ENCODE results near the gene SLC16A5. TPM values are rescaled to one million over a fixed set of nuclear protein-coding genes. Genes with fewer than 3 reads are reported as not detected.
"Not testable (repeated sequence)": the region's sequence is repeated elsewhere in the genome, so short reads cannot be mapped to it uniquely, and the experiment has no call there.

Gene SLC16A5
- total and polyA plus RNA-seq, 7 donors = 1.2 to 10.7 (median 5.6) TPM

DNA sequence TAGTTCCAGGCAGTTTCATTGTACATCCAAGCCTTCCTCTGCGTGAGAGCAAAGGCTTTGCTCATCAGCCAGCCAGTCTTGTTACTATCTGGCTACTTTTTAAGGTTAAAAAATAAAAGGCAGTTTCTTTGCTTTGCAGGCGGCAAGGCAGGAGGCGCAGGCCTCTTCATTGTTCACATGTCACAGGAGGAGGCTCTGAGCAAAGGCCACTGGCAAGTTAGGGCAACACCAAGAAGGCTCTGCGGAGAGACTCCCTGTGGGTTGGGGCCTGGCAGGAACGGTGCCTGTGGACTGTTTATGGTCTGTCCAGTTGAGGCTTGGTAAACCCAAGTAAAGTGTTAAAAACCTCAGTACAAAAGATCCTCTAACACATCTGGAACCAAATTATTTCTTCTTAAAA is 47.7 kb downstream of the SLC16A5 start:
- no peaks in the 10 kb centered on the region for H3K27me3 ChIP-seq (ENCODE audit: insufficient read depth in 3 of 3, low read length in 2 of 3)
- WGBS, 3 donors = 86 to 90% (median 89%) methylated on average over 5 of the region's 5 CpGs
- TF ChIP-seq, protein P1, sequence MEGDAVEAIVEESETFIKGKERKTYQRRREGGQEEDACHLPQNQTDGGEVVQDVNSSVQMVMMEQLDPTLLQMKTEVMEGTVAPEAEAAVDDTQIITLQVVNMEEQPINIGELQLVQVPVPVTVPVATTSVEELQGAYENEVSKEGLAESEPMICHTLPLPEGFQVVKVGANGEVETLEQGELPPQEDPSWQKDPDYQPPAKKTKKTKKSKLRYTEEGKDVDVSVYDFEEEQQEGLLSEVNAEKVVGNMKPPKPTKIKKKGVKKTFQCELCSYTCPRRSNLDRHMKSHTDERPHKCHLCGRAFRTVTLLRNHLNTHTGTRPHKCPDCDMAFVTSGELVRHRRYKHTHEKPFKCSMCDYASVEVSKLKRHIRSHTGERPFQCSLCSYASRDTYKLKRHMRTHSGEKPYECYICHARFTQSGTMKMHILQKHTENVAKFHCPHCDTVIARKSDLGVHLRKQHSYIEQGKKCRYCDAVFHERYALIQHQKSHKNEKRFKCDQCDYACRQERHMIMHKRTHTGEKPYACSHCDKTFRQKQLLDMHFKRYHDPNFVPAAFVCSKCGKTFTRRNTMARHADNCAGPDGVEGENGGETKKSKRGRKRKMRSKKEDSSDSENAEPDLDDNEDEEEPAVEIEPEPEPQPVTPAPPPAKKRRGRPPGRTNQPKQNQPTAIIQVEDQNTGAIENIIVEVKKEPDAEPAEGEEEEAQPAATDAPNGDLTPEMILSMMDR (IDR thresholded peaks at IDR 0.05) = no peak
- intact Hi-C loops (cut with DNase I) = no loop called here
- DNase-seq (no peak), ATAC-seq (no peak)
- H3K4me1 ChIP-seq = peaks cover 5% of the 10 kb centered on the region
- H3K27ac ChIP-seq = no peak overlapping the region
- H3K36me3 ChIP-seq (ENCODE audit: insufficient read depth in 1 of 2, low read depth in 1 of 2) = peaks cover 0 to 9% of the 10 kb centered on the region in 2 donors
- H3K4me3 ChIP-seq = no peak overlapping the region
- H3K9me3 ChIP-seq = no peaks in the 10 kb centered on the region

DNA sequence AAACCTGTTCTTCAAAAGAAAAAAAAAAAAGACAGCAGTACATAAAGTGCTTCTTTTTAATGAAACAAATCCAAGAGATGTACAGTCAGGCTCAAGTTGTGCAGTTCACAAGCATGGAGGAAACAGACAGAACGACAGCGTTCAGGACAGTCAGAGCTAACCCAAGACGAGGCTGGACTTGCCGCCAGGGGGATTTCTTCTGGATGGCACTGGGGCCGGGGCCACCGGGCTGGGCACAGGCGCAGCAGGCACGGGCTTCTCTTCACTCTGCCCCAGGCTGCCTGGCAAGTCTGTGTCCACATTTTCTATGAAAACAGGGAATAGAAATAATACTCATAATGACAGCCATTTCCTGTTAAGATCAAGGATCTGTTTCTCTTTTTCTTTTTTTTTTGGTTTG is 48.2 kb downstream of the SLC16A5 start:
- Histone ChIP-seq H3K9me3 (no peaks in the 10 kb centered on the region), H3K4me3 (no peak overlapping the region), H3K4me1 (peaks cover 4% of the 10 kb centered on the region), H3K36me3 (ENCODE audit: insufficient read depth in 1 of 2, low read depth in 1 of 2) (peaks cover 0 to 14% of the 10 kb centered on the region in 2 donors), H3K27me3 (ENCODE audit: insufficient read depth in 3 of 3, low read length in 2 of 3) (no peaks in the 10 kb centered on the region), H3K27ac (no peak overlapping the region)
- 84 to 92% (median 89%) methylated on average over 8 of the region's 8 CpGs for WGBS, 3 donors
- TF ChIP-seq, protein P1 (IDR thresholded peaks at IDR 0.05) = no peak
- DNase-seq = no peak
- ATAC-seq = no peak
- intact Hi-C loops (cut with DNase I) = no loop called here

DNA sequence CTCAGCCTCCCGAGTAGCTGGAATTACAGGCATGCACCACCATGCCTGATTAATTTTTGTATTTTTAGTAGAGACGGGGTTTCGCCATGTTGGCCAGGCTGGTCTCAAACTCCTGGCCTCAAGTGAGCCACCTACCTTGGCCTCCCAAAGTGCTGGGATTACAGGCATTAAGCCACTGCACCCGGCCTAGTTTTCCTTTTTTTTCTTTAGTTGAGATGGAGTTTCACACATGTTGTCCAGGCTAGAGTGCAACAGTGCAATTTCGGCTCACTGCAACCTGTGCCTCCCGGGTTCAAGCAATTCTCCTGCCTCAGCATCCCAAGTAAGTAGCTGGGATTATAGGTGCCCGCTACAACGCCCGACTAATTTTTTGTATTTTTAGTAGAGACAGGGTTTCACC is 50.0 kb downstream of the SLC16A5 start:
- H3K9me3 ChIP-seq; H3K27ac ChIP-seq; DNase-seq; intact Hi-C loops (cut with DNase I); H3K4me3 ChIP-seq; H3K4me1 ChIP-seq; H3K27me3 ChIP-seq (ENCODE audit: insufficient read depth in 3 of 3, low read length in 2 of 3); ATAC-seq: not testable (repeated sequence)
- WGBS, 3 donors = 90 to 93% (median 91%) methylated on average over 9 of the region's 9 CpGs
- H3K36me3 ChIP-seq (ENCODE audit: insufficient read depth in 1 of 2, low read depth in 1 of 2) = peaks cover under 1 to 28% of the 10 kb centered on the region in 2 donors

DNA sequence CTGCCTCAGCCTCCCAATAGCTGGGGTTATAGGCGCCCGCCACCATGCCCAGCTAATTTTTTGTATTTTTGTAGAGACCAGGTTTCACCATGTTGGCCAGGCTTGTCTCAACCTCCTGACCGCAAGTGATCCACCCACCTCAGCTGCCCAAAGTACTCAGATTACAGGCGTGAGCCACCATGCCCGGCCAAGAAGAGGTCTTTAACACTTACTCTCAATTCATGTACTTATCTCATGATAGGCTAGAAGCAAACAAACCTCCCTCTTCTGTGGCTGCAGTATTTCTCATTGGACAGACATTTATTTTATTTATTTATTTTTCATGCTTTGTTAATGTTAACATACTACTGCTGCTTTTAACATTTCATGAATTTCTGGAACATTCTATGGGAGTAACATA is 50.8 kb downstream of the SLC16A5 start:
- 52 to 87% (median 60%) methylated on average over 5 of the region's 5 CpGs for WGBS, 3 donors
- Histone ChIP-seq H3K9me3 (no peaks in the 10 kb centered on the region), H3K27ac (no peak overlapping the region), H3K4me1 (peaks cover 4% of the 10 kb centered on the region), H3K36me3 (ENCODE audit: insufficient read depth in 1 of 2, low read depth in 1 of 2) (peaks cover 3 to 31% of the 10 kb centered on the region in 2 donors), H3K4me3 (no peak overlapping the region), H3K27me3 (ENCODE audit: insufficient read depth in 3 of 3, low read length in 2 of 3) (no peaks in the 10 kb centered on the region)
- peak; percentile 73 to 84 (median 78) for ATAC-seq
- DNase-seq = no peak
- TF ChIP-seq, protein P1 (IDR thresholded peaks at IDR 0.05) = no peak
- intact Hi-C loops (cut with DNase I) = no loop called here

DNA sequence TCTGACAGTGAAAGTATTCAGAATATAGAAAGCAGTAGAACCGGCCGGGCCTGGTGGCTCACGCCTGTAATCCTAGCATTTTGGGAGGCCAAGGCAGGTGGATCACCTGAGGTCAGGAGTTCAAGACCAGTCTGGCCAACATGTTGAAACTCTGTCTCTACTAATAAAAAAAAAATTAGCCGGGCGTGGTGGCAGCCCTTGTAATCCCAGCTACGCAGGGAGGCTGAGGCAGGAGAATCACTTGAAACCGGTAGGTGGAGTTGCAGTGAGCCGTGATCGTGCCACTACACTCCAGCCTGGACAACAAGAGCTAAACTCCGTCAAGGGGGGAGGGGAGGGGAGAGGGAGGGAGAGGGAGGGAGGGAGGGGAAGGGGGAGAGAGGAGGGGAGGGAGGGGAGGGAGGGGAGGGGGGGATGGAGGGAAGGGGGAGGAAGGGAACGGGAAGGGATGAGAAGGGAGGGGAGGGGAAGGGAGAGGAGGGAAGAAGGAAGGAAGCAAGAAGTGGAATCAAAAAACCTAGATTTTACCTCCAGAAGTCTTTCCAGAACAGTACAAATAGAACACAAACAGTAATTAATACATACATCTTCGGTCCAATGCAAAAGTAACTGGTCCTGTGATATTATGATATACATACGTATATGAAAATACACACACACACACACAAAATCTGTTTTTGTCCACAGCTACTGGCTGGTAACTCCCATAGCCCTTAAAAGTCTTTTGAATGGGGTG is 54.6 kb downstream of the SLC16A5 start:
- H3K4me3 ChIP-seq = no peak overlapping the region
- DNase-seq (peak in 1 of 2 donors; percentile 22), ATAC-seq (no peak)
- WGBS, 3 donors = 85 to 86% (median 85%) methylated on average over 12 to 13 of the region's 13 CpGs
- intact Hi-C loops (cut with DNase I) = no loop called here
- H3K27me3 ChIP-seq (ENCODE audit: insufficient read depth in 3 of 3, low read length in 2 of 3) = no peaks in the 10 kb centered on the region
- H3K36me3 ChIP-seq (ENCODE audit: insufficient read depth in 1 of 2, low read depth in 1 of 2) = peaks cover 5 to 63% of the 10 kb centered on the region in 2 donors
- H3K4me1 ChIP-seq = peaks cover 4% of the 10 kb centered on the region
- no peak overlapping the region for H3K27ac ChIP-seq
- no peaks in the 10 kb centered on the region for H3K9me3 ChIP-seq
- TF ChIP-seq, protein P1 (IDR thresholded peaks at IDR 0.05) = no peak
